IMR-90 (cell line): ENCODE data around the gene FOXO4. TPM values are rescaled to one million over a fixed set of nuclear protein-coding genes. Genes with fewer than 3 reads are reported as not detected.

Source experiments
- ATAC-seq: fragments of 200-7000 bp; cut with Tn5 transposase; 2 replicates; pipeline ENCODE4 v1.9.1; 2020; ENCODE audit warnings: low read depth, mild to moderate bottlenecking, moderate library complexity
- BruUV-seq: library from RNA; stranded (reverse); fragments of 400-500 nt; replicated peaks from 2 replicates; lab custom pipeline; 2021; lab: Mats Ljungman, UMichigan
- CTCF ChIA-PET: fragments of 300-600 bp; formaldehyde crosslinking; extraction: SDS; loops from one replicate; lab custom pipeline; 2021; ENCODE audit warnings: antibody characterized with exemption; lab: Yijun Ruan, JAX
- POLR2A ChIA-PET: fragments of 300-600 bp; sonication (Branson Sonifier 250); formaldehyde crosslinking; loops from one replicate; lab custom pipeline; 2022; ENCODE audit warnings: antibody characterized with exemption; ENCODE audit not compliant: unreplicated experiment; lab: Charles Lee
- DNase-seq: peaks from one replicate; pipeline ENCODE4 v3.0.0; 2013
- H2AFZ ChIP-seq: replicated peaks from 2 replicates; pipeline ENCODE3; 2013; ENCODE audit warnings: low read length, mild to moderate bottlenecking; ENCODE audit not compliant: poor library complexity
- H2AK5ac ChIP-seq: 2 replicates; pipeline ENCODE4 v1.6.1; 2013; ENCODE audit warnings: low read depth, low read length, inconsistent platforms
- H2AK9ac ChIP-seq: replicated peaks from 2 replicates; pipeline ENCODE3; 2013; ENCODE audit warnings: mild to moderate bottlenecking, low read depth, low read length, moderate library complexity; ENCODE audit not compliant: poor library complexity
- H2BK120ac ChIP-seq: 2 replicates; pipeline ENCODE4 v1.6.1; 2013; ENCODE audit warnings: low read depth, low read length, inconsistent platforms
- H2BK15ac ChIP-seq: 3 replicates; pipeline ENCODE4 v1.6.1; 2013; ENCODE audit warnings: low read depth, low read length, inconsistent platforms
- H2BK20ac ChIP-seq: 2 replicates; pipeline ENCODE4 v1.6.1; 2013; ENCODE audit warnings: low read depth, mild to moderate bottlenecking, inconsistent platforms, low read length, moderate library complexity
- H2BK5ac ChIP-seq: 2 replicates; pipeline ENCODE4 v1.6.1; 2013; ENCODE audit warnings: mild to moderate bottlenecking, low read depth, low read length, inconsistent platforms; ENCODE audit not compliant: poor library complexity, severe bottlenecking
- H3K14ac ChIP-seq: replicated peaks from 2 replicates; pipeline ENCODE4 v1.6.1; 2013; ENCODE audit warnings: low read depth, low read length, inconsistent platforms
- H3K18ac ChIP-seq: 2 replicates; pipeline ENCODE4 v1.6.1; 2013; ENCODE audit warnings: low read depth, low read length, control low read depth
- H3K23ac ChIP-seq: 2 replicates; pipeline ENCODE4 v1.6.1; 2013; ENCODE audit warnings: low read depth, low read length, inconsistent platforms
- H3K27ac ChIP-seq: 2 replicates; pipeline ENCODE4 v1.5.1; 2013; ENCODE audit warnings: mild to moderate bottlenecking, control low read depth, low read length; ENCODE audit not compliant: insufficient read depth
- H3K27me3 ChIP-seq: 2 replicates; pipeline ENCODE4 v1.6.1; 2013; ENCODE audit warnings: low read length; ENCODE audit not compliant: control insufficient read depth, insufficient read depth
- H3K36me3 ChIP-seq: 2 replicates; pipeline ENCODE4 v1.6.1; 2013; ENCODE audit warnings: low read length, mixed read lengths; ENCODE audit not compliant: control insufficient read depth, insufficient read depth
- H3K4ac ChIP-seq: 2 replicates; pipeline ENCODE4 v1.6.1; 2013; ENCODE audit warnings: low read depth, low read length, inconsistent platforms
- H3K4me1 ChIP-seq: 2 replicates; pipeline ENCODE4 v1.6.1; 2013; ENCODE audit warnings: low read length, mixed read lengths; ENCODE audit not compliant: control insufficient read depth, insufficient read depth
- H3K4me2 ChIP-seq: 2 replicates; pipeline ENCODE4 v1.6.1; 2013; ENCODE audit warnings: low read depth, mild to moderate bottlenecking, control low read depth, low read length, moderate library complexity
- H3K4me3 ChIP-seq: 2 replicates; pipeline ENCODE4 v1.5.1; 2013; ENCODE audit warnings: low read depth, mild to moderate bottlenecking, control low read depth, low read length, moderate library complexity; ENCODE audit not compliant: insufficient read depth
- H3K56ac ChIP-seq: 2 replicates; pipeline ENCODE4 v1.6.1; 2013; ENCODE audit warnings: low read length, inconsistent platforms; ENCODE audit not compliant: insufficient read depth; ENCODE audit errors: extremely low read depth
- H3K79me1 ChIP-seq, 2 experiments: 2 replicates each; pipeline ENCODE4 v1.6.1; 2013; ENCODE audit warnings: low read length in 2 of 2, inconsistent platforms in 1 of 2, low read depth in 1 of 2
- H3K9ac ChIP-seq: 2 replicates; pipeline ENCODE4 v1.6.1; 2013; ENCODE audit warnings: low read depth, low read length, control low read depth
- H3K9me1 ChIP-seq: 2 replicates; pipeline ENCODE4 v1.6.1; 2013; ENCODE audit warnings: low read length, inconsistent platforms; ENCODE audit not compliant: insufficient read depth
- H3K9me3 ChIP-seq: 2 replicates; pipeline ENCODE4 v1.6.1; 2013; ENCODE audit warnings: low read length; ENCODE audit not compliant: control insufficient read depth, insufficient read depth
- H4K20me1 ChIP-seq: 2 replicates; pipeline ENCODE4 v1.6.1; 2013; ENCODE audit warnings: low read length, inconsistent platforms; ENCODE audit not compliant: insufficient read depth
- H4K5ac ChIP-seq: 2 replicates; pipeline ENCODE4 v1.6.1; 2013; ENCODE audit warnings: mild to moderate bottlenecking, low read depth, low read length, control low read depth
- H4K8ac ChIP-seq, 2 experiments: 2 replicates each; pipeline ENCODE4 v1.6.1; 2013; ENCODE audit warnings: low read depth in 2 of 2, low read length in 2 of 2, control low read depth in 1 of 2, inconsistent platforms in 1 of 2
- H4K91ac ChIP-seq: 2 replicates; pipeline ENCODE4 v1.6.1; 2013; ENCODE audit warnings: low read depth, low read length, inconsistent platforms; ENCODE audit not compliant: insufficient read depth
- BHLHE40 ChIP-seq: fragments of 150-350 bp; IDR thresholded peaks from 2 replicates; pipeline ENCODE4 v1.6.1; 2016; ENCODE audit warnings: mild to moderate bottlenecking, low read depth, low read length
- CEBPB ChIP-seq: IDR thresholded peaks from 2 replicates; pipeline ENCODE4 v1.6.1; 2012; ENCODE audit warnings: low read depth, low read length, improper control_type of control experiment
- CHD1 ChIP-seq: IDR thresholded peaks from 2 replicates; pipeline ENCODE4 v1.6.1; 2012; ENCODE audit warnings: low read depth, low read length, improper control_type of control experiment
- CTCF ChIP-seq: conservative IDR thresholded peaks from 2 replicates; pipeline ENCODE4 v1.5.1; 2012; ENCODE audit warnings: mild to moderate bottlenecking, low read depth, low read length, improper control_type of control experiment
- ELK1 ChIP-seq: fragments of 150-350 bp; IDR thresholded peaks from 2 replicates; pipeline ENCODE4 v1.6.1; 2016; ENCODE audit warnings: low read depth, mild to moderate bottlenecking, low read length, moderate library complexity, borderline replicate concordance
- FOS ChIP-seq: fragments of 150-350 bp; IDR thresholded peaks from 2 replicates; pipeline ENCODE4 v1.6.1; 2016; ENCODE audit warnings: low read depth, low read length
- MAFK ChIP-seq: IDR thresholded peaks from 2 replicates; pipeline ENCODE4 v1.6.1; 2012; ENCODE audit warnings: low read depth, low read length, improper control_type of control experiment
- MAZ ChIP-seq: IDR thresholded peaks from 2 replicates; pipeline ENCODE4 v1.6.1; 2012; ENCODE audit warnings: low read depth, mild to moderate bottlenecking, low read length, improper control_type of control experiment, moderate library complexity, borderline replicate concordance
- MXI1 ChIP-seq: IDR thresholded peaks from 2 replicates; pipeline ENCODE4 v1.6.1; 2012; ENCODE audit warnings: low read depth, mild to moderate bottlenecking, low read length, moderate library complexity, borderline replicate concordance
- NFE2L2 ChIP-seq: fragments of 150-350 bp; IDR thresholded peaks from 2 replicates; pipeline ENCODE4 v1.6.1; 2016; ENCODE audit warnings: low read depth, mild to moderate bottlenecking, low read length
- POLR2A ChIP-seq: IDR thresholded peaks from 2 replicates; pipeline ENCODE4 v1.6.1; 2012; ENCODE audit warnings: mild to moderate bottlenecking, low read depth, low read length
- RAD21 ChIP-seq: IDR thresholded peaks from 2 replicates; pipeline ENCODE4 v1.6.1; 2012; ENCODE audit warnings: low read length, improper control_type of control experiment
- RCOR1 ChIP-seq: IDR thresholded peaks from 2 replicates; pipeline ENCODE4 v1.6.1; 2012; ENCODE audit warnings: mild to moderate bottlenecking, low read length, improper control_type of control experiment; ENCODE audit not compliant: insufficient replicate concordance
- RFX5 ChIP-seq: IDR thresholded peaks from 2 replicates; pipeline ENCODE4 v1.8.0; 2012; ENCODE audit warnings: low read depth, mild to moderate bottlenecking, low read length, moderate library complexity
- SMC3 ChIP-seq: fragments of 150-350 bp; IDR thresholded peaks from 2 replicates; pipeline ENCODE4 v1.6.1; 2016; ENCODE audit warnings: low read depth, mild to moderate bottlenecking, antibody characterized with exemption, low read length, moderate library complexity
- USF2 ChIP-seq: fragments of 150-350 bp; IDR thresholded peaks from 2 replicates; pipeline ENCODE4 v1.6.1; 2017; ENCODE audit warnings: mild to moderate bottlenecking, antibody characterized with exemption, low read length, low read depth
- WGBS, 2 experiments: methylation state at CpG; one replicate each; pipeline versions ENCODE4 v1.1.5 to v1.1.7; 2013; ENCODE audit warnings: missing lambda C conversion rate in 2 of 2; ENCODE audit not compliant: insufficient read length in 1 of 2; ENCODE audit errors: extremely low coverage in 2 of 2; 5-methylcytosine and 5-hydroxymethylcytosine counted together
- dilution Hi-C: fragments of 300-500 bp; cut with HindIII; formaldehyde crosslinking; loops from one replicate; pipeline ENCODE4 v1.14.3; 2018; ENCODE audit warnings: low sequenced_read_pairs; ENCODE audit not compliant: unreplicated experiment
- in situ Hi-C: fragments of 300-500 bp; cut with MboI; formaldehyde crosslinking; loops from 3 replicates; pipeline ENCODE4 v1.14.3; 2019; ENCODE audit warnings: low sequenced_read_pairs, inconsistent platforms, mixed read lengths
- intact Hi-C: fragments of 100-400 bp; cut with micrococcal nuclease; formaldehyde crosslinking; loops from 2 replicates; pipeline ENCODE4 v1.10.0; 2022
- polyA plus RNA-seq, 3 experiments: library from polyadenylated mRNA; depleted of rRNA; stranded (reverse); fragments of >200 nt; gene quantifications; 2 replicates each; pipeline ENCODE4 v1.2.3, GENCODE V29; 2012; ENCODE audit warnings: low replicate concordance in 1 of 3
- total RNA-seq: library from RNA; depleted of rRNA; stranded (reverse); fragments of >200 nt; gene quantifications from 2 replicates; pipeline ENCODE4 v1.2.3, GENCODE V29; 2012

Gene FOXO4
- total and polyA plus RNA-seq, 2 of the 4 experiments (the other 2 are of a cell fraction) = 2.0 to 2.6 TPM

GRCh38 chrX:71105628-71106027 lies 10.0 kb downstream of the FOXO4 start:
- no peak overlapping the region for H4K91ac ChIP-seq
- H2BK15ac ChIP-seq = no peak overlapping the region
- dilution Hi-C loops (no loop called here), intact Hi-C loops (no loop called here), in situ Hi-C loops (no loop called here)
- H3K4me1 ChIP-seq = no peaks in the 10 kb centered on the region
- no peak overlapping the region for H3K14ac ChIP-seq
- H2BK5ac ChIP-seq = no peak overlapping the region
- BruUV-seq = no TSS peak
- no peak overlapping the region for H4K8ac ChIP-seq
- H3K9ac ChIP-seq = no peak overlapping the region
- no peaks in the 10 kb centered on the region for H3K9me3 ChIP-seq
- H3K36me3 ChIP-seq = no peaks in the 10 kb centered on the region
- DNase-seq (no peak), ATAC-seq (no peak)
- H3K23ac ChIP-seq = no peak overlapping the region
- no peak overlapping the region for H2BK20ac ChIP-seq
- no peak overlapping the region for H3K56ac ChIP-seq
- no peak overlapping the region for H2BK120ac ChIP-seq
- no peak overlapping the region for H3K4me2 ChIP-seq
- no peak overlapping the region for H2AK9ac ChIP-seq
- H4K5ac ChIP-seq = no peak overlapping the region
- H3K9me1 ChIP-seq = no peaks in the 10 kb centered on the region
- H4K20me1 ChIP-seq = no peaks in the 10 kb centered on the region
- H3K4me3 ChIP-seq = no peak overlapping the region
- H2AK5ac ChIP-seq = no peak overlapping the region
- peaks cover 12% of the 10 kb centered on the region; the same call in 1 of the 2 replicates for H3K27me3 ChIP-seq
- POLR2A ChIA-PET = no interaction called here
- WGBS, 2 experiments = 100% methylated on average over 1 of the region's 3 CpGs; no CpG with 5 or more reads in 1 of the 2 experiments
- no peak overlapping the region for H3K27ac ChIP-seq
- H2AFZ ChIP-seq = no peak overlapping the region
- no peak overlapping the region for H3K4ac ChIP-seq
- CTCF ChIA-PET = no interaction called here
- no peaks in the 10 kb centered on the region for H3K79me1 ChIP-seq
- H3K18ac ChIP-seq = no peak overlapping the region
- TF ChIP-seq POLR2A = no peak
- no peak for TF ChIP-seq RFX5
- no peak for TF ChIP-seq MAFK
- no peak for TF ChIP-seq CHD1
- TF ChIP-seq RCOR1 = no peak
- no peak for TF ChIP-seq MXI1
- TF ChIP-seq ELK1 = no peak
- no peak for TF ChIP-seq USF2
- TF ChIP-seq MAZ = no peak
- TF ChIP-seq CTCF = no peak
- no peak for TF ChIP-seq BHLHE40
- no peak for TF ChIP-seq RAD21
- no peak for TF ChIP-seq NFE2L2
- no peak for TF ChIP-seq FOS
- TF ChIP-seq CEBPB = no peak
- TF ChIP-seq SMC3 = no peak
